Ishikawa (cell line): ENCODE data around the gene TMEM86A.

Experiments used
- EP300 ChIP-seq: IDR thresholded peaks from 2 replicates; pipeline ENCODE4 v1.6.1; 2012; ENCODE audit warnings: borderline replicate concordance
- TAF1 ChIP-seq: IDR thresholded peaks from 2 replicates; pipeline ENCODE4 v1.6.1; 2012; ENCODE audit warnings: low read depth, mild to moderate bottlenecking
- TF ChIP-seq, protein P1 (sequence below): IDR thresholded peaks from 2 replicates; pipeline ENCODE4 v1.6.1; 2012; ENCODE audit warnings: low read depth, mild to moderate bottlenecking

DNA sequence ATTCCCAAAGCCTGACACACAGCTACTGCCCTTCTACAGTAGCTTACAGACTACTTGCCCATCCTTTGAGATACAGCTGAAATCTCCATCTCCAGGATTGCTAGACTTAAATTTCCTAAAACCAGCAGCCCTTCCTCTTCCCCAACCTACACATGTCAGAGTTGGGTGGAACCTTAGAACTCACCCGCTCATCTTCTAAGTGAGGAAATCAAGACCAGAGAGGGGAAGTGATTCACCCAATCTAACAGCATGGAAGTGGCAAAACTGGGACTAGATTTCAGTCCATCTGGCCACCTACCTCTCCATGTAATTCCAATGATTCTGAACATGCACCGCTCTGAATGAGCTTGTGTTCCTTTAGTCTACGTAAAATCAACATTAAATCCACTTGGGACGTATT is 1.0 kb upstream of the TMEM86A start:
- TF ChIP-seq TAF1 (no peak), EP300 (no peak)
- TF ChIP-seq, protein P1, sequence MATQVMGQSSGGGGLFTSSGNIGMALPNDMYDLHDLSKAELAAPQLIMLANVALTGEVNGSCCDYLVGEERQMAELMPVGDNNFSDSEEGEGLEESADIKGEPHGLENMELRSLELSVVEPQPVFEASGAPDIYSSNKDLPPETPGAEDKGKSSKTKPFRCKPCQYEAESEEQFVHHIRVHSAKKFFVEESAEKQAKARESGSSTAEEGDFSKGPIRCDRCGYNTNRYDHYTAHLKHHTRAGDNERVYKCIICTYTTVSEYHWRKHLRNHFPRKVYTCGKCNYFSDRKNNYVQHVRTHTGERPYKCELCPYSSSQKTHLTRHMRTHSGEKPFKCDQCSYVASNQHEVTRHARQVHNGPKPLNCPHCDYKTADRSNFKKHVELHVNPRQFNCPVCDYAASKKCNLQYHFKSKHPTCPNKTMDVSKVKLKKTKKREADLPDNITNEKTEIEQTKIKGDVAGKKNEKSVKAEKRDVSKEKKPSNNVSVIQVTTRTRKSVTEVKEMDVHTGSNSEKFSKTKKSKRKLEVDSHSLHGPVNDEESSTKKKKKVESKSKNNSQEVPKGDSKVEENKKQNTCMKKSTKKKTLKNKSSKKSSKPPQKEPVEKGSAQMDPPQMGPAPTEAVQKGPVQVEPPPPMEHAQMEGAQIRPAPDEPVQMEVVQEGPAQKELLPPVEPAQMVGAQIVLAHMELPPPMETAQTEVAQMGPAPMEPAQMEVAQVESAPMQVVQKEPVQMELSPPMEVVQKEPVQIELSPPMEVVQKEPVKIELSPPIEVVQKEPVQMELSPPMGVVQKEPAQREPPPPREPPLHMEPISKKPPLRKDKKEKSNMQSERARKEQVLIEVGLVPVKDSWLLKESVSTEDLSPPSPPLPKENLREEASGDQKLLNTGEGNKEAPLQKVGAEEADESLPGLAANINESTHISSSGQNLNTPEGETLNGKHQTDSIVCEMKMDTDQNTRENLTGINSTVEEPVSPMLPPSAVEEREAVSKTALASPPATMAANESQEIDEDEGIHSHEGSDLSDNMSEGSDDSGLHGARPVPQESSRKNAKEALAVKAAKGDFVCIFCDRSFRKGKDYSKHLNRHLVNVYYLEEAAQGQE: no peak
